ENCODE measurements around the gene ABLIM2. TPM values are rescaled to one million over a fixed set of nuclear protein-coding genes. Genes with fewer than 3 reads are reported as not detected.

Gene ABLIM2
- total and polyA plus RNA-seq, 2 of the 13 experiments (the other 11 are each of a cell fraction or from before 2014, with no cell fraction given), result 0.20 to 0.37 TPM

- peak; percentile 68; the same call in 1 of the 2 replicates for TF ChIP-seq ZMYM3 (CRISPR knock-in tag; IDR thresholded peaks at IDR 0.05)
- no peak for TF ChIP-seq HMG20B (CRISPR knock-in tag; conservative IDR thresholded peaks at IDR 0.05)
- TF ChIP-seq ZNF687 (CRISPR knock-in tag; IDR thresholded peaks at IDR 0.05), result 0 out of 2 replicates have a peak, but pooled peaks have one; percentile 26
- TF ChIP-seq ZNF777 (CRISPR knock-in tag; IDR thresholded peaks at IDR 0.05), result no peak
- peak; percentile 45; the same call in 1 of the 2 replicates for TF ChIP-seq ZFP91 (CRISPR knock-in tag; IDR thresholded peaks at IDR 0.05; ENCODE audit: borderline replicate concordance)
Observed at GRCh38 chr4:7967501-7968261, 190.9 kb downstream of the ABLIM2 start (continued).

- Histone ChIP-seq H3K4me2 (ENCODE audit: low read depth, low read length) (peak overlapping the region; percentile 79), H3K9me3 (ENCODE audit: low read length) (no peaks in the 10 kb centered on the region), H3K9ac (ENCODE audit: insufficient read depth, low read depth, low read length) (no peak overlapping the region), H4K20me1 (ENCODE audit: insufficient read depth, low read length) (no peaks in the 10 kb centered on the region), H2AFZ (ENCODE audit: low read length) (peak overlapping the region; percentile 74), H3K27ac (ENCODE audit: extremely low read length, insufficient read depth, low read length) (no peak overlapping the region), H3K27me3 (ENCODE audit: control insufficient read depth in 1 of 2, insufficient read depth in 2 of 2, low read length in 2 of 2) (peaks cover 2 to 13% of the 10 kb centered on the region in 2 experiments; a peak in 3 of 5 replicates), H3K4me3 (replicated peaks in 1 of 3; ENCODE audit: insufficient read depth in 1 of 3, low read depth in 2 of 3, low read length in 3 of 3) (peak overlapping the region in 2 of 3 experiments; percentile 21 to 61; a peak in 5 of 6 replicates), H3K79me2 (ENCODE audit: insufficient read depth, low read length) (no peaks in the 10 kb centered on the region), H3K4me1 (ENCODE audit: insufficient read depth, low read length) (peaks cover 96% of the 10 kb centered on the region), H3K36me3 (replicated peaks in 1 of 2; ENCODE audit: control insufficient read depth in 1 of 2, insufficient read depth in 2 of 2, low read length in 2 of 2) (no peaks in the 10 kb centered on the region)
- intact Hi-C loops (cut with micrococcal nuclease; ENCODE audit: unreplicated experiment), result no loop called here
- FAIRE-seq (no peak), ATAC-seq (peak; percentile 60), DNase-seq (ENCODE audit: low spot score) (peak; percentile 46)
- POLR2A ChIA-PET, result interaction anchor here (0.9 to 1.0 kb wide), 2 partner anchors 21 to 160 kb away, joined by 3 read pairs; no protein-coding TSS in a partner anchor
- 17% methylated on average over 5 of the region's 9 CpGs for WGBS (ENCODE audit: low lambda C conversion rate)
- CTCF ChIA-PET (ENCODE audit: low intra/inter-chr PET ratio, low total read pairs), result no interaction called here
- no TSS peak for BruUV-seq (replicated peaks)
- in situ Hi-C loops (cut with HindIII; ENCODE audit: extremely low pct_ligation_motif_present, low pct_unique_long_range_greater_than_20kb), result no loop called here
- no peak for TF ChIP-seq HMGA1 (CRISPR knock-in tag; conservative IDR thresholded peaks at IDR 0.05)
- no peak for TF ChIP-seq TGIF2 (CRISPR knock-in tag; IDR thresholded peaks at IDR 0.05)
- TF ChIP-seq ZNF770 (CRISPR knock-in tag; IDR thresholded peaks at IDR 0.05), result no peak
- no peak for TF ChIP-seq ISL2 (CRISPR knock-in tag; IDR thresholded peaks at IDR 0.05)
- peak; percentile 67 for TF ChIP-seq CEBPG (CRISPR knock-in tag; IDR thresholded peaks at IDR 0.05)
- no peak for TF ChIP-seq ZNF619 (CRISPR knock-in tag; IDR thresholded peaks at IDR 0.05)
- no peak for TF ChIP-seq ZNF766 (CRISPR knock-in tag; IDR thresholded peaks at IDR 0.05; ENCODE audit: borderline replicate concordance)
- TF ChIP-seq BCL6 (CRISPR knock-in tag; IDR thresholded peaks at IDR 0.05), result peak; percentile 29; the same call in 1 of the 2 replicates
- no peak for TF ChIP-seq ELK4 (CRISPR knock-in tag; IDR thresholded peaks at IDR 0.05; ENCODE audit: borderline replicate concordance)
Observed at GRCh38 chr4:7967063-7967440, 191.6 kb downstream of the ABLIM2 start.

Measured in HepG2 (cell line).